Subcutaneous abdominal adipose tissue (tissue), 5 donors: ENCODE measurements around the gene HORMAD2.

Experiments
- H3K27ac ChIP-seq: one replicate; pipeline ENCODE4 v1.7.0; 2013; ENCODE audit warnings: low read depth, mild to moderate bottlenecking, inconsistent platforms, low read length, moderate library complexity
- H3K27me3 ChIP-seq, 5 donors: one replicate each; pipeline ENCODE4 v1.7.0; 2013; ENCODE audit warnings: low read length in 5 of 5, inconsistent platforms in 1 of 5; ENCODE audit not compliant: control insufficient read depth in 5 of 5, insufficient read depth in 4 of 5
- H3K36me3 ChIP-seq, 5 donors: one replicate each; pipeline ENCODE4 v1.7.0; 2013; ENCODE audit warnings: low read length in 5 of 5; ENCODE audit not compliant: control insufficient read depth in 5 of 5, insufficient read depth in 5 of 5
- H3K4me1 ChIP-seq, 5 donors: one replicate each; pipeline ENCODE4 v1.7.0; 2013; ENCODE audit warnings: low read length in 5 of 5, mild to moderate bottlenecking in 3 of 5, moderate library complexity in 1 of 5; ENCODE audit not compliant: control insufficient read depth in 5 of 5, insufficient read depth in 5 of 5
- H3K4me3 ChIP-seq, 5 donors: one replicate each; pipeline ENCODE4 v1.7.0; 2013; ENCODE audit warnings: low read length in 5 of 5, low read depth in 1 of 5
- H3K9ac ChIP-seq, 5 donors: one replicate each; pipeline ENCODE4 v1.7.0; 2013; ENCODE audit warnings: low read length in 5 of 5, mild to moderate bottlenecking in 4 of 5, moderate library complexity in 3 of 5
- H3K9me3 ChIP-seq, 5 donors: one replicate each; pipeline ENCODE4 v1.7.0; 2013; ENCODE audit warnings: low read length in 5 of 5; ENCODE audit not compliant: control insufficient read depth in 5 of 5
- donor health status: healthy.
- donor health status: healthy.
- donor health status: healthy.
- donor health status: healthy.
- donor health status: healthy.

Gene HORMAD2

DNA sequence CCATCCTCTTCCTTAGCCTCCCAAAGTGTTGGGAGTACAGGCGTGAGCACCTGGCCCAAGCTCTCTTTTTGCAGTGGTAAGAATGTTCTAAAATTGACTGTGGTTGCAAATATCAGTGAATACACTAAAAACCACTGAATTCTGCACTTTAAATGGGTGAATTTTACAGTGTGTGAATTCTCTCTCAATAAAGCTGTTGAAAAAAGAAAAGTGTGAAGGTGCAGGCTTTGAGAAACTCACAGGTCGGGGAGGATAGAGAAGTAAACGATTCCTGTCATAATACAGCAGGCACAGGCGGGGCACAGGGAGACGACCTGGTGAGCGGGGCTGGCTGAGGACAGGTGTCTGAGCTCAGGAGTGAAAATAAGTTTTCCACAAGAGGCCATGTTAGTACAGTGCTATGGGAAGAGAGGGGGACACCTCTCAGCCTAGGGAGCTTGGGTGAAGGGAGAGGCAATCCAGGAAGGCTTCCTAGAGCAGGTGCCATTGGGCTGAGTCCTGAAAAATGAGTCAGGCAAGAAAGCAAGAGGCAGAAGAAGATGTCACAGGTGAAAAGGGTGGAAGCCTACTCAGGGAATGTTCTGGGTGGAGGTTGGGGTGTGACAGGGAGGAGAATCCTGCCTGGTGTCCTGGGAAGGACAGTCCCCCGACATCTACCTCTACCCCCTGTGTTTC, 140.2 kb downstream of the HORMAD2 start:
- Histone ChIP-seq H3K36me3 (no peaks in the 10 kb centered on the region), H3K9me3 (peaks cover 0 to 5% (median 3%) of the 10 kb centered on the region in 5 donors), H3K27me3 (peaks cover 14 to 36% (median 31%) of the 10 kb centered on the region in 5 donors), H3K4me1 (no peaks in the 10 kb centered on the region), H3K27ac (no peak overlapping the region), H3K4me3 (no peak overlapping the region), H3K9ac (no peak overlapping the region)

- no peak overlapping the region for H3K4me3 ChIP-seq
- H3K27me3 ChIP-seq = peaks cover 14 to 43% (median 30%) of the 10 kb centered on the region in 5 donors
- H3K9ac ChIP-seq = no peak overlapping the region
- H3K4me1 ChIP-seq = no peaks in the 10 kb centered on the region
- no peak overlapping the region for H3K27ac ChIP-seq
- H3K9me3 ChIP-seq = peaks cover 0 to 5% (median 3%) of the 10 kb centered on the region in 5 donors
- H3K36me3 ChIP-seq = no peaks in the 10 kb centered on the region
Measured at GRCh38 chr22:30221121-30221992, 141.1 kb downstream of the HORMAD2 start.

DNA sequence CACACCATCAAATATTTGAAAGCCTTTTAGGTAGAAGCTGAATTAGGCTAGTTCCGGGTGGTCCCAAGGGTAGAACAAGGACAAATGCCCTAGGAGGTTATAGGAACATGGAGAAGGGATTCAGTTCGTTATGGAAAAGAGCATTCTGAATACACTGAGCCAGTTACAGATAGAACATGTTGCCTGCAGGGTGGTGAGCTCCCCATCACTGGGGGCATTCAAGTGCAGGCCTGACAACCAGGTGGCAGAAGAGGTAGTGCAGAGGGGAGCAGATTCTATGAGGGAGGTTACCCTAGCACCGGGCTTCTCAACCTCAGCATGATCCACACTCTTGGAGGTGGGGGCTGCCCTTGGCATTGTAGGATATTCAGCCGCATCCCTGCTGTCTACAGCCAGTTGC, 142.1 kb downstream of the HORMAD2 start:
- Histone ChIP-seq H3K27me3 (peaks cover 14 to 46% (median 32%) of the 10 kb centered on the region in 5 donors), H3K4me1 (no peaks in the 10 kb centered on the region), H3K9me3 (peaks cover 0 to 5% (median 3%) of the 10 kb centered on the region in 5 donors), H3K9ac (no peak overlapping the region), H3K4me3 (no peak overlapping the region), H3K36me3 (no peaks in the 10 kb centered on the region), H3K27ac (no peak overlapping the region)

DNA sequence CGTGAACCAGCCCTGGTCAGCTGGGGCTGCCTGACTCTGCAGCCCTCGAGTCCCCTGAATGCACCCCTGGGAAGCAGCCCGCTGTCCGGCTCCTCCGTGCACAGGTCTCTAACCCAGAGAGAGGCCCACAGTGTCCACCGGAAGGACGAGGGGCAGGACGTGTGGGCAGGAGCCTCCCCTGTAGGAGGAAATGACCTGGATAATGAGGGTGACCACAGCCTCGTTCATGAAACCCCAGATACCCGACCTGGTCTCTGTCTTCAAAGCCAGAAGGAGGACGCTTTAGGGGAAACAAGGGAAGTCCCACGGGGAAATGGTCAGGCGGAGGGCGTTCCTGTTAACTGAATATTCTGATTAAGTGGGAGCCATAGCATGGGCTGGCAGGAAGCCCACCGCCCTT, 143.0 kb downstream of the HORMAD2 start:
- Histone ChIP-seq H3K9ac (no peak overlapping the region), H3K36me3 (no peaks in the 10 kb centered on the region), H3K27me3 (peaks cover 14 to 46% (median 32%) of the 10 kb centered on the region in 5 donors), H3K9me3 (peaks cover 0 to 5% (median 3%) of the 10 kb centered on the region in 5 donors), H3K4me1 (no peaks in the 10 kb centered on the region), H3K4me3 (no peak overlapping the region), H3K27ac (no peak overlapping the region)

GRCh38 chr22:30224161-30224857, 144.0 kb downstream of the HORMAD2 start:
- Histone ChIP-seq H3K27ac (no peak overlapping the region), H3K4me3 (no peak overlapping the region), H3K4me1 (no peaks in the 10 kb centered on the region), H3K9me3 (peaks cover 0 to 5% (median 3%) of the 10 kb centered on the region in 5 donors), H3K36me3 (no peaks in the 10 kb centered on the region), H3K27me3 (peaks cover 14 to 49% (median 40%) of the 10 kb centered on the region in 5 donors), H3K9ac (no peak overlapping the region)

DNA sequence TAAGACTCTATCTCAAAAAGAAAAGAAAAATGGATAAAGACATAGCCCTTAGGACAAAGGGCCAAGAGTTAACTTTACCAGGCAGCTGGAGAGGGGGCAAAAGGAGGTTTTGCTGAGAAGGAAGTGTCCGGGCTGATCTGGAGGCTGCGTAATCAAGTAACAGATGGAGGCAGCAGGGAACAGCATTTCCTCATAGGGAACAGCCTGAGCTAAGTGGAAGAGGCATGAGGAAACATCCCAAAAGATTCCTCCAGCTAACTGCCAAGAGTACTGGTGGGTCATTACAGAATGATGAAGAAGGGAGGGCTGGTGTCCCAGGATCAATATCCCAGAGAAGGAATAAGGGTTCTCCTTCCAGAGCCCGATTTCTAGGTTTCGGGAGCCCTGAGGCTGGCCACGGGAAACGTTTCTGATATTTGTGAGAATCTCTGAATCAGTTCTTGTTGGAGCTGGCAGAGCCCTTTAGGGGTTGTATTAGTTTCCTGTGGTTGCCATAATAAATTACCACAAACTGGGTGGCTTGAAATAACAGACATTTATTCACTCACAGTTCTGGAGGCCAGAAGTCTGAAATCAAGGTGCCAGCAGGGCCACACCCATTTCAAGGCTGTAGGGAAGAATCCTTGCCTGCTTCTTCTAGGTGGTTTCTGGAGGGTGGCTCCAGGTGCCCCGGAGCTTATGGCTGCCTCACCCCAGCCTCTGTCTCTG, 145.1 kb downstream of the HORMAD2 start:
- Histone ChIP-seq H3K27ac (no peak overlapping the region), H3K4me3 (no peak overlapping the region), H3K27me3 (peaks cover 14 to 48% (median 41%) of the 10 kb centered on the region in 5 donors), H3K9me3 (peaks cover 0 to 5% (median 3%) of the 10 kb centered on the region in 5 donors), H3K9ac (no peak overlapping the region), H3K4me1 (no peaks in the 10 kb centered on the region), H3K36me3 (no peaks in the 10 kb centered on the region)

DNA sequence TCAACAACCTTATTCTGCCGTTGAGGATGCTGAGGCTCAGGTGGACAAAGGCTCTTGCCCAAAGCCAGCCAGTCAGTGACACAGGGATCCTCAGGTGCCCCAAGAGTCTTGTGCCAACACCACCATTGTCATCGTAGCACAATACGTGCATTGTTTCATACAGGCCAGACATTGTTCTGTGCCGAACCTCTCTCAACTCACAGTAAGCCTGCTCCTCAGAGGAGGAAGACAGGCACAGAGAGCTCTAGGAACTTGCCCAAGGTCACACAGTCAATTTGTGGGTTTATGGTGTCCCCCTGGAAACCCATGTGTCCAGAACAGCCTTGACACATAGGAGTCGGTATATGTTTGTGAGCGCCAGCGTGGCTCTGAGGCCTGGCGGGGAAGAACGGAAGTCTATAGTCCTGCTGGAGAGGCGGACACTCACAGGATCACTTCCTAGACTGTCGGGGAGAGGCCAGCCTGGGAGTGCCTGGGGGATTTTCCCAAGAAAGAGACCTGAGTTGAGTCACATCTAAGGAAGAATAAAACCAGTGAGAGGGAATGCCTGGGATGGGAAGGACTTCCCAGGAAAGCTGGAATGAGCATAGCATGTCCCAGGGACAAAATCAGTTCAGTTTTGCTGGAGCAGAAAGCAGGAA, 146.0 kb downstream of the HORMAD2 start:
- H3K4me3 ChIP-seq = no peak overlapping the region
- no peak overlapping the region for H3K27ac ChIP-seq

More for the DNA sequence above, 146.0 kb downstream of the HORMAD2 start:
- no peaks in the 10 kb centered on the region for H3K4me1 ChIP-seq
- no peak overlapping the region for H3K9ac ChIP-seq
- H3K36me3 ChIP-seq = no peaks in the 10 kb centered on the region
- peaks cover 0 to 5% (median 3%) of the 10 kb centered on the region in 5 donors for H3K9me3 ChIP-seq
- peaks cover 14 to 47% (median 33%) of the 10 kb centered on the region in 5 donors for H3K27me3 ChIP-seq
